ENCODE results near the gene HFE. TPM values are rescaled to one million over a fixed set of nuclear protein-coding genes. Genes with fewer than 3 reads are reported as not detected.

HFE gene
- total RNA-seq, 1 donor from 2014 or later: 3.4 TPM

- H3K9me3 ChIP-seq (replicated peaks): no peaks in the 10 kb centered on the region
- no peaks in the 10 kb centered on the region for H3K27me3 ChIP-seq (ENCODE audit: low read depth)
- peak overlapping the region; percentile 91 for H3K27ac ChIP-seq (replicated peaks)
- DNase-seq: no peak
- no peaks in the 10 kb centered on the region for H3K36me3 ChIP-seq
- TF ChIP-seq, protein P1, sequence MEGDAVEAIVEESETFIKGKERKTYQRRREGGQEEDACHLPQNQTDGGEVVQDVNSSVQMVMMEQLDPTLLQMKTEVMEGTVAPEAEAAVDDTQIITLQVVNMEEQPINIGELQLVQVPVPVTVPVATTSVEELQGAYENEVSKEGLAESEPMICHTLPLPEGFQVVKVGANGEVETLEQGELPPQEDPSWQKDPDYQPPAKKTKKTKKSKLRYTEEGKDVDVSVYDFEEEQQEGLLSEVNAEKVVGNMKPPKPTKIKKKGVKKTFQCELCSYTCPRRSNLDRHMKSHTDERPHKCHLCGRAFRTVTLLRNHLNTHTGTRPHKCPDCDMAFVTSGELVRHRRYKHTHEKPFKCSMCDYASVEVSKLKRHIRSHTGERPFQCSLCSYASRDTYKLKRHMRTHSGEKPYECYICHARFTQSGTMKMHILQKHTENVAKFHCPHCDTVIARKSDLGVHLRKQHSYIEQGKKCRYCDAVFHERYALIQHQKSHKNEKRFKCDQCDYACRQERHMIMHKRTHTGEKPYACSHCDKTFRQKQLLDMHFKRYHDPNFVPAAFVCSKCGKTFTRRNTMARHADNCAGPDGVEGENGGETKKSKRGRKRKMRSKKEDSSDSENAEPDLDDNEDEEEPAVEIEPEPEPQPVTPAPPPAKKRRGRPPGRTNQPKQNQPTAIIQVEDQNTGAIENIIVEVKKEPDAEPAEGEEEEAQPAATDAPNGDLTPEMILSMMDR (IDR thresholded peaks at IDR 0.05; ENCODE audit: borderline replicate concordance): no peak
- intact Hi-C loops (cut with micrococcal nuclease): no loop called here
- H3K4me1 ChIP-seq: peaks cover 28% of the 10 kb centered on the region
- peak overlapping the region; percentile 78 for H3K4me3 ChIP-seq
Measured at GRCh38 chr6:26053992-26054780, 33.0 kb upstream of the HFE start.

DNA sequence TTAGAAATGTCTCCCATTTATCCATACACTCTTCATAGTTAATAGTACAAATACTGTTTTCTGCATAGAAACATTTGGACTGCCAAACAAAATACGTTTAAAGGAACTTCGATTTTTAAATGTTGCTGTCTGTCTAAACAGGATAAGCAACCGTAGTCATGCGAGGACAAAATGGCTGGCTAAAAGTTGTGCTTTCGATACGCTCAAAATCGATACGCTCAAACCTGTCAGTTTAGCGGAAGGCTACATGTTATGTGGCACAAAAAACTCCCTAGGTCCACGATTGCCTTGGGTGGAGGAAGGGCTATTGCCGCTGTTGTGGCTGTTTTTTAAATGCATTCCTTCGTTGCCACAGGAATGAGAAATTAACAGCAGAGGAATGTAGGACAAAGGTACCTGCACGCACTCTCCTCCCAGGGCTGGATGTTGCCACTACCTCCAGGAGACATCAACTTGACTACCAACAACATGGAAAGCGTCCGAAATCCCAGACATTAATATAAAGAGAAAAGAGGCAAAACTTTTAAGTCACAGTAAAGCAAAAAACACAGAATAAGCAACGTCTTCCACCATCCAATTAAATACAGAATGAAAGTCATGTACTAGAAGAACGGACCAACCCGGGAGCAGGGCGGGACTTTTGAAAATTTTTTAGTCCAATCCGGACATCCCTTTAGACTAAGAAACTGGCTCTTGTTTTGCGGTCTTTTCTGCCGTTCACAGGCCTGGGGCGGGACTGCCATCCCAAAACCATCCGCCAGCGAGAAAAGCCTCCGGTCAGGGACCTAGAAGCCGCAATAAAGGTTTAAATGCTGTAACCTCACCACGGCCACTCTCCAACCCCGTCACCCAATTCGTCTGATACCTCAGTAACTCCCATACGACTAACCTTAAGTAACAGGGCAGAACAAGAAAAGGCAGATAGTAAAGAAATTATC is 32.2 kb upstream of the HFE start:
- H3K27ac ChIP-seq (replicated peaks): peak overlapping the region; percentile 91
- peak overlapping the region; percentile 78 for H3K4me3 ChIP-seq
- peak; percentile 80 for DNase-seq
- H3K27me3 ChIP-seq (ENCODE audit: low read depth): no peaks in the 10 kb centered on the region
- H3K9me3 ChIP-seq (replicated peaks): no peaks in the 10 kb centered on the region
- TF ChIP-seq, protein P1 (IDR thresholded peaks at IDR 0.05; ENCODE audit: borderline replicate concordance): peak; percentile 25
- peaks cover 28% of the 10 kb centered on the region for H3K4me1 ChIP-seq
- H3K36me3 ChIP-seq: no peaks in the 10 kb centered on the region
- intact Hi-C loops (cut with micrococcal nuclease): no loop called here

DNA sequence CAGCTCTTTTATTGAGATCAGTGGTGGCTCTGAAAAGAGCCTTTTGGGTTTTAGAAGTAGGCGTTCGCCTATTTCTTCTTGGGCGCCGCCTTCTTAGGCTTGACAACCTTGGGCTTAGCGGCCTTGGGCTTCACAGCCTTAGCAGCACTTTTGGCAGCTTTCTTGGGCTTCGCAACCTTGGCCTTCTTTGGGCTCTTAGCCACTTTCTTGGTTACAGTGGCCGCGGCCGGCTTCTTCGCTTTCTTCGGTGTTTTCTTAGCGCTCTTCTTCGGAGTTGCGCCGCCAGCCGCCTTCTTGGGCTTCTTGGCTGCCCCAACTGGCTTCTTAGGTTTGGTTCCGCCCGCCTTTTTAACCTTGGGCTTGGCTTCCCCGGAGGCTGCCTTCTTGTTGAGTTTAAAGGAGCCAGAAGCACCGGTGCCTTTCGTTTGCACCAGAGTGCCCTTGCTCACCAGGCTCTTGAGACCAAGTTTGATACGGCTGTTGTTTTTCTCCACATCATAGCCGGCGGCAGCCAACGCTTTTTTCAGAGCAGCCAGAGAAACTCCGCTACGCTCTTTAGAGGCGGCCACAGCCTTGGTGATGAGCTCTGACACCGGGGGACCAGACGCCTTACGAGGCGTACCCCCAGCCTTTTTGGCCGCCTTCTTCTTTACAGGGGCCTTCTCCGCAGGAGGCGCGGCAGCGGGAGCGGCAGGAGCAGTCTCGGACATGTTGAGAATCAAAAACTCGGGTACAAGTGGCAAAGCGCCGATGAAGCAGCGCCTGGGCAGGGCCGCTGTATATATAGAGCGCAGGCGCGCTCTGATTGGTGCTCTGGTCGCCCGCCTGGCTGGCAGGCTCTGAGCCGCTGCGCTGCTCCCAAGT is 31.3 kb upstream of the HFE start:
- DNase-seq: peak; percentile 88

DNA sequence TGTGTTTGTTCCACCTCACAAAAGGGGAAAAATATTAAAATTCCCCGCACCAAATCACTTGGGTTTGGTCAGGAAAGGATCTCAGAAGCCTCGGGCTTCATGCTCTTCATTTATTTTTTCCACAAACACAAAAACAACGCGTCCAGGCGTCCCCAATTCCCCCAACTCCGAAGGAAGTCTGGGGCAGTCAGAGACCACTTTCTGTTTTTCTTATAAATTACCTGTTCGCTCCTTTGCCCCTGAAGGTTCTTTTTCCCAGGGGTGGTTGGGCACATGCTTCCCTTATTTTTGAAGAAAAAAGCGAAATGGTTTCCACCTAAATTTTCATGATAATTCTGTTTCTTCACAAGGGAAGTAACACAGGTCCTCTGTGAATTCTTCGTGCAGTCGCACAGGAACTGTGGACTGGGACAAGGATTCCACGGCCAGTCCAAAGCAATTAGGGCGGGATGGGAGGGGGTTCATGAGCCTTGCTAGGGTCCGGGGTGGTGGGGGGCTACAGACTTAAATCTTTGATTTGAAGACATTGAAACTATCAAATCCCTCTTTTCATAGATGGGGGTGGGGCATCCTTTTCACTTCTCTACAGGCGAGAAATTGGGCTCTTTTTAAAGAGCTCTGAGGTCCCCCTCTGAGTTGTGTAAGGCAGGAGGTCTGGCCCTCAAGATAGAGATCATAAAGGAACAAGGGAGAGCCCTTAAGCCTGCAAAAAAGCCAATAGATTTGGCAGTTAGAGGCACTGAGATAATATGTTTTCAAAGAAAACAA is 30.5 kb upstream of the HFE start:
- peak overlapping the region; percentile 78 for H3K4me3 ChIP-seq
- DNase-seq: no peak
- peaks cover 28% of the 10 kb centered on the region for H3K4me1 ChIP-seq
- intact Hi-C loops (cut with micrococcal nuclease): no loop called here
- TF ChIP-seq, protein P1 (IDR thresholded peaks at IDR 0.05; ENCODE audit: borderline replicate concordance): no peak
- no peaks in the 10 kb centered on the region for H3K27me3 ChIP-seq (ENCODE audit: low read depth)
- H3K36me3 ChIP-seq: no peaks in the 10 kb centered on the region
- H3K9me3 ChIP-seq (replicated peaks): no peaks in the 10 kb centered on the region
- H3K27ac ChIP-seq (replicated peaks): peak overlapping the region; percentile 91

More for the DNA sequence above, 31.3 kb upstream of the HFE start:
- peaks cover 28% of the 10 kb centered on the region for H3K4me1 ChIP-seq
- peak overlapping the region; percentile 91 for H3K27ac ChIP-seq (replicated peaks)
- no peaks in the 10 kb centered on the region for H3K36me3 ChIP-seq
- H3K4me3 ChIP-seq: peak overlapping the region; percentile 78
- TF ChIP-seq, protein P1 (IDR thresholded peaks at IDR 0.05; ENCODE audit: borderline replicate concordance): no peak
- intact Hi-C loops (cut with micrococcal nuclease): no loop called here
- no peaks in the 10 kb centered on the region for H3K27me3 ChIP-seq (ENCODE audit: low read depth)
- no peaks in the 10 kb centered on the region for H3K9me3 ChIP-seq (replicated peaks)
